ENCODE results near the gene SOX6.

The SOX6 gene

DNA sequence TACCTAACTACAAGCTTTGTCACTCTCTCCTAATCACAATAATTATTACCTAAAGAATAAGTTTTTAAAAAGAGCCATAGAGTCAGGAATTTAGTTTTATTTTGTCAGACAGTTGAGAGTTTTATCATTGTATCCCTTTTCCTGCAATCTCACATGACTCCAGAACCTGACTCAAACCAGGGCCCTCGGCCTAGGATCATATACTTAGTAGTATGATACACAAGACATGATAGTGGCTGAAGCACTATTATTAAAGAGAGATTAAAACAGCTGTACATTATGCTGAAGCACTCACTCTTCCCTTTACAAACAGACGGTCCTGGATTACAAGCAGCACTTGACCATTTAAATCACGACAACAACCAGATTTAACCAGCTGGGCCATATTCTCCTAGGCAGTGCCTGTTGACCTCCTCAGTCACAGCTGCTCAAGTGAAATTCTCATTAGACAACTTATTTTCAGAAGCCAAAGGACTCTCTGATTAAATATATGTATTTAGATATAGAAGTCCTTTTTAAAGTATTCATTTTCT lies 44.0 kb downstream of the SOX6 start:
- DNase-seq = no peak

DNA sequence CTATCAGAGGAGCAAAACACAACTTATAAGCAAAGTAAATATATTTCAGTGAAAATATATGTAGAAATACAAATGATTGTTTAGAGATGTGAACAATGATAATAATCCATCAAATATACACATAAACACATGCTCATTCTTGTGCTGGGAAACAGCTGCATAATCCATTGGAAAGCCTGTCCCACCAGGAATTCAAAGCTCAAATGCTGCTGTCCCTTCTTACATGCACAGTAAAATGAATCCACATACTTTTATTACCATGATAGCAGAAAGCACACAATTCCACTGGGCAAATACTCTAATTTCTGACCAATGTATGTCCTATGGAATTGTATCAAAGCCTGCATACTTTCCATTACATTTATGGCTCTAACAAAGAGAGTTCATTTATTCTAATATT lies 44.5 kb downstream of the SOX6 start:
- no peak for DNase-seq

DNA sequence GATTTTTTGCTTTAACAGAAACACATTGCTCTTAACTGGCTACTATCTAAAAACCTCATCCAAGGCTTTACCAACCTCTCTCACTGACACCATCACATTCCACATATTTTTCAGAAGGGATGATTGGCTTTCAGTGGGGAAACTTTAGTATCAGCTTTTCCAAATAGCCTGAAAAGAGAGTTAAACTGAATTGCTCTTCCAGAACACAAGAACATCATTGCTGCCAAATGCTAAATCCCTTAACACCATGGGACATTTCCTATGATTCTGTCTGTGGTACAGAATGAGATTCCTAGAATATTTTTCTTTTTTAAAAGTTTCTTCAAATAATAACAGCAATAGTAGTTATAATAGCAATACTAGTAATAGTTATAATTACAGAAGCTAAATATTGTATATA lies 45.4 kb downstream of the SOX6 start:
- no peak for DNase-seq

DNA sequence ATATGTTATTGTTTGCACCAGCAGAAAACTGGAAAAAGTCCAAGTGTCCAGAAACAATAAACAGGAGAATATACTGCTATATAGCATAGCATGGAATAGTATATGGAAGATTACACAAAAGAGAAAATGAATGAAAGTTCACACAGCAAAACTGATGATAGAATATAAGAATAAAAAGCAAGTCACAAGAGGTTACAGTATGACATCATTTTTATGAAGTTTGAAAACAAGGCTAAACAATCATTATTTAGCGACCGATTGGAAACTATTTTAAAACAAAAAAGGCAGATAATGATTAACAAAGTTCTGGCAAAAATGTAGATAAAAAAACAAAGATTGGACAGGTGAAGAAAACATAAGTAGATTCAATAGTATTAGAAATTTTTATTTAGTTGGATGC lies 47.1 kb downstream of the SOX6 start:
- no peak for DNase-seq

DNA sequence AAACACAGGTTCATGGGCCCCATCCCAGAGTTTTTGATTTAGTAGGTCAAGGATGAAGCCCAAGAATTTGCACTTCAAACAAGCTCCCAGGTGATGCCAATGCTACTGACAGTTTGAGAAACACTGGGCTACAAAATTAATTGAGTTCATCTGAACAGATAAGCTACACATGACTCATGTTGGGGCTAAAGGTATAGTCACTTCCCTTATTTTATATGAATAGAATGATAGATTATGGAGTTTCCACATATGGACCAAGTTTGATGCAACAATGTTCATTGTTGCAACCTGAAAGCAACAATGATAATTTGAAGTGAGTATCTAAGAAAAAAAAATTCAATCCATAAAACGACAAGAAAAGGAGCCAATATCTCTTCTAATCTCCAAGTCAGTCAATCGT lies 54.9 kb downstream of the SOX6 start:
- DNase-seq = no peak

DNA sequence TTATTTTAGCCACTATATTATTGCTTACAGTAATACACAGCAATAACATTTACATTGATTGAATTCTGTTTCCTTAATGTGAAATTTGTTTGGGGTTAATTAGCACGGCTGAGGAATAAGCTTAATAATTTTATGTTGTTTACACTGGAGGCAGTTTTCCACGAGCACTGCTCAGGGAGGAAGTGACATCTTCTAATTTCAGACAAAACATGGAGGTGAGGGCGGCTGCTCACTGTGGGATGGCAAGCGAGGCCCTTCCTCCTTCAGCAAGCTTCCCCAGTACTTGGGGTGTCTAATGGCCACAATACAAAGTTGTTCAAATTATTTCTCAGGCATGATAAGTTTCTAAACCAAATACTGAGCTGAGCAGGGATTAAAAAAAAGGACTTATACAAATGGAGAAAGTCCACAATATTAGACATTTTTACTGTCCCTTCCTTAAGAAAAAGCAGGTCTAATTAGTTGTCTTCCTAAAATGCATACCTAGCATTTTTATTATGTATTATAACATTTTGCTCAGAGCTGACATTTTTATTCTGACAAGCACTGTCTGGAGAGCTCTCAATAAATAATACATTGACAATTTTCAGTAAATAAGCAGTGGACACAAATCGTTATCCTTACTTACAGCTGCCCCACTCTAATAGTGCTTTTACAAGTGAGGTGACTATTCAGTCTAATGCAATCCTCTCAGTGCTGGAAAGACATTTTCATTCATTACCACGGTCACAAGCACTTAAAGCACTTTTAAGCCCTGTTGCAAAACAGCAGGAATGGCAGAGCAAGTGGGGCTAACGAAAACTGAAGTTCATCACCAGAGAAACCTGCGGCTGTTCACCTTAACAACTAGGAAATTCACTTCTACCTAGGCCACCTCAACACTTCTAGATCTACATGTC lies 56.2 kb downstream of the SOX6 start:
- DNase-seq = no peak

DNA sequence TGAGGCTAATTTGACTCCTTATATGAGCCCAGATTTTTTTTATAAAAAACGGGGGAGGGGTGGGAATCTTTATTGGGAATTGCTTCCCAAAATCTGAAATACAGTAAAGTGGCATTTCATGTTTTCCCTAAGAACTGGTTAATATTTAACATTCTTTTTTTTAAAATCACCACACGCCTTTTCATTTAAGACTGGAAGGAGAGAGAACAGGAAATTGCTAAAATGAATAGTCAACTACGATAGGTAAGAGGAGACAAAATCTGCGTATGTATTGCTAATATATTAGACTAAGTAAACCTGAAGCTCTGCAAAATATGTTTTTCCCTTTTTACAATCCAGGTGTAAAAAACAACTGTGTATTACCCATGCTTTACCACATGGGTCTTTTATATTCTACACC lies 57.0 kb downstream of the SOX6 start:
- no peak for DNase-seq

DNA sequence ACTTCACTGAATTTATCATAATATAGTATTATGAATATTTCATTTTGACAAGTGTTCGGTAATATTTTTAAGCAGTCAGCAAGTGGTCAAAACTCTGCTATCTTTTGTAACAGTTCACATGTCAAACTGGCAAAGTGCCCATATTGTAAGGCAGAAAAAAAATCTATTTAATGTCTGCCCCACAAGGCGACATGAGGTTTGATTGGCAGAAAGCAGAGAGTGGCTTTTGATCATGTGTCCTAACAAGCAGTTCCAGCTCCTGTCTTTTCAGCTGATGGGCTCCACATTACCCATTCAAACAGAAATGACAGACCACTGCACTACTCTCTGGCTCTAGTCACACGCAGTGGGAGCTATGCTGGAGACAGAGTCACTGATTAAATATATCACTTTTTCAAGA lies 59.0 kb downstream of the SOX6 start:
- no peak for DNase-seq

DNA sequence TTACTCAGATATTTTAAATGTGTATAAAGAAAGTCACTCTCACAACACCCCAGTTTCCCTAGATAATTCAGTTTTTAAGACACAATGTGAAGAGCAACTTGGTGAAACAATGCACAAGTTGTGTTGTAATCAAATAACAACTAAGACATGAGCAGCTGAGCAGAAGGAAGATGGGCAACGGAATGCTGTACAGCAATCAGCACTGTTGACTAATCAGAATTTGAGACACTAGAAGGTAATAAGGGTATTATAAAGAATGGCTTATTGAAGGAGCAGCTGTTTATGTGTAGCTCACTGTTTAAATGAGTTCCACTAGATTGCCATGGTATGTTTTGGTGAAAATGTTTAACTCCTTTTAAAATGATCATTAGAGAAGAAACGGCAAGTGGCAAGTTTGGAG lies 60.1 kb downstream of the SOX6 start:
- no peak for DNase-seq

DNA sequence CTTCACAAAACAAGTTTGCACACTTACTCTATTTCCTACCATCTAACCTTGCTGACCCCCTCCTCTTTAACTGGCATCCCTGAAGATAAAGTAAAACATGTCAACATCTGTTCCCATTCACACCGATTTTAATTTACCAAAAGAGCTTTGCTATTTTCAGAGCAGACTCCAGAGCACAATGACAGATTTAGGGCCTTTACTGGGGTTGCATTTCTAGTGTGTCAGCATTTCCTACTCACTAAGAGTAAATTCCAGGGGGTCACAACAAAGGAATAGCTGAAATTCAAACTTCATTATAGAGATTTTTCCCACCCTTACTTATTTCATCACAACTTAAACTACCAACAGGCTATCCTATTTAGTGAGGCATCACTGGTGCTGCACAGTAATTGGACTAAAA lies 60.8 kb downstream of the SOX6 start:
- DNase-seq = no peak

DNA sequence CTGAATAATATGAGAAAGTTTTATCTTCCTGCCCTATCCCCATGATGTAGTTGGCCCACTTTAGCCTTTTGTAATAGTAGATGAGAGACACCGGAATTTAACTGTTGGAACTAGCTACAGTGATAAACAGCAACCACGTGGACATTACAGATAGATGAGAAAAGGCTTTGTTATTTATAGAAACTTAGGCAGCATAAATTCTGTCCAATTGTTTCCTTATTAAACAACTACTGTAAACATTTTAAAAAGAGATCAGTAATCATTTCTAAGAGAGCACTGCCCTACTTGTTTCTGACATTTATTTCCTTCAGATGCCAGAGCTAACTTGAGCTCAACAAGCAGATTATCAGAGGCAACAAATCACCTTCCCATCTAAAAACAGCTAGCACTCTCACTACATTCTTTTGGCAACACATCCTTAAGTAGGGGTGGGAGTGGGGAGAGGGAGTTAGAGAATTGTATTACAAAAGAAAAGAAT lies 63.1 kb downstream of the SOX6 start:
- DNase-seq = no peak

DNA sequence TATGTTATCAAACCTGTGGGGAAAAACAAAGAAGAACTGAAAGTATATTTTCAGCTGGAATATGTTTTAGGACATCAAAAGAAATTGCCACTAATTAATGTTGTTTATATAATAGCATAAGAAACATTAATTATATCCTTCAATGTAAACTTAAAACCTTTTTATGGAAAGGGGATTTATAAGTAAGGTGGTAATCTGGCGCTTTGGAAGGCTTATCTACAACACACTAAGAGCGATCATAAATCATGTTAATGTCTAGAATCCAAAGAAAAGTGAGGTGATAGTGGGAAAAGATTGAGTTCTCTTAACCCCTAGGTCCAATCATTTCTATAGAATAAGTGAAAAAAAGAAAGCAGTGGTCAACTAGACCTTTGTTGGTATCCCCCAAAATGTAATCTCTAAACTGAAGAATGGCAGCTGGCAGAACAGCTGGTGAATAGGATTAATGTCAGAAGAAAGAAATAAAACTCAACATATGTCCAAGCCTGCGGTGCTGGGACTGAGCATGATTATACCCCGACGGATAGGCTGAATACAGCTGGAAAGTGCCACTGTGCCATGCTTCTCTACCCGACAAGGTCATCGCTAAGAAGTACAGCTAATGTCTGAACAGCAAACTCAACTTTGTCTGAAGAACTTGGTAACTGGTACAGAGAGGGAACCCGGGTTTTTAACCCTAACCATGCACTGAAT lies 64.0 kb downstream of the SOX6 start:
- DNase-seq = peak; percentile 38

DNA sequence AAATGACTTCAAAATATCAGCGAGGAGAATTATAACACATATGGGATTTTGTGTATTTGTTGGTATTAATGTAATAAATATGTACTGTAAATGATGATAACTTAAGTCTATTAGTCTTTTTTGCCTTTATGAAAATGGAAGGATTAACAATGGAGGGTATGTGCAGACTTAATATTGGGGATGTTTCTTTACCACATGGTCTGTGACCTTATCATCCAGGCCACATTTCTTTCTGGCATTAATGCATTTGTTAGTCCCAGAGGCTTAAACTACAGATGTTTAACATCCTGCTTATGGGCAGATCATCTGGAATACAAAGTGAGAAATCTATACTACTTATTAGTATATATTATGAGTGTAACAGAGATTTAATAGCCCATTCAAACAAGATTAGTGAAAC lies 64.6 kb downstream of the SOX6 start:
- no peak for DNase-seq

DNA sequence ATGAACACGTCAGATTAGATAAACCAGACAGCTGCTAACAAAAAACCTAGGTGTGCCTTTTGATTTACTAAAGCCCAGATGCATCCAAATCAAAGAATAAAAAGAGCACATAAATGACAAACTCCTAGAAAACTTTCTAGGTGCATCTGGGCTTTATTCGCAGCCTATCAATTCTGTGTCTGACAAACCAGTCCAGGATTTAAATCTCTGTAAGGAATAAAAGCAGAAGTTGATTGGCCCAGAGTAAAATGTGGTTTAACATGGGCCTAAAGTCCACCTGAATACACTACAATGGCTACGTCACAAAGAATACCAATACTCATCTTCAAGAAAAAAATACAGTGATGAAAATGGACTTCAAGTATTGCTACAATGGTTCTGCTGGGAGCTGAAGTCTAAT lies 66.8 kb downstream of the SOX6 start:
- no peak for DNase-seq

DNA sequence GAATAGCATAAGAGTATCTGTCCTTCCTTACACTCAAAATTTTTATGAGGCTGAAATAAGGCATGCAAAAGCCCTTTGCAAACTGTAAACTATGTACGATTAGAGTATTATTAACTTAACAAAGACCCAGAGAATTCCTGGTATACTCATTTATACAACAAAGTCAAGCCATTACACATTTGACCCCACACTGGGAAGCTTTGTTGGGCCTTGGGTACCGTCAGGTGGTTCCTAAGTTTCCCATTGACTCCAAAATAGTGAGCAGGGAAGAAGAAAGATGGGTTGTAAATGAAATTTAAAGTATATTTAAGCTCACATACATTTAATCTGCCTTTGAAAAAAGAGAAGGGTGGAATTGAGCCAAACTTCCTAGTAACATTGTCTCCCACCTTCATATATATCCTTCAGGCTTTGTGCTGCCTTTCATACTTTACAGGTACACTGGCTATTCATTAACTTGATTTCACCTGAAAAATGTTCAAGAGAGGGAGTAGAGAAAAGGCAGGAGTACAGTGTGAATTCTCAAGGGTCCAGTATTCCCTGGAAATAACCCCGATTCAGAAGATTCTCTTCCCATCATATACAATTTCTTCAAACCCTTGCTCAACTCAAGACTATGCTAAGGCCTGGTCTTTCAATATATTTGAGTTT lies 68.6 kb downstream of the SOX6 start:
- DNase-seq = no peak

DNA sequence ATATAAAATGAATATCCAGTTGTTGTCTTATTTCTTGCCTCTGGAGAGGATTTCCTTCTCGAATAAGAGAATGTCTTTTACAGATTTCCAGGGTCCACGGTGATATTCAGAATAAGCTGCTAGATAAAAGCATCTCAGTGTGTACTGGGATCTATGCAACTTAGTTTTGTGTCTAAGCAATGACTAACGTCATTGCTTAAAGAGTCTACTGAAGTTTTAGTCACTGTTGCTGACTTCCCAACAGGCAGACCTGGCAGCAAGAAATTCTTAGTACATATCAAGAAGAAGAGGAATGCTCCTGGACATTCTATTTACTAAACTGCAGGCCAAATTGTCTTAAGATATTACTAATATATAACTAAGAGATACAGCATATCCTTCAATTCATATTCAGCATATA lies 70.3 kb downstream of the SOX6 start:
- DNase-seq = no peak

DNA sequence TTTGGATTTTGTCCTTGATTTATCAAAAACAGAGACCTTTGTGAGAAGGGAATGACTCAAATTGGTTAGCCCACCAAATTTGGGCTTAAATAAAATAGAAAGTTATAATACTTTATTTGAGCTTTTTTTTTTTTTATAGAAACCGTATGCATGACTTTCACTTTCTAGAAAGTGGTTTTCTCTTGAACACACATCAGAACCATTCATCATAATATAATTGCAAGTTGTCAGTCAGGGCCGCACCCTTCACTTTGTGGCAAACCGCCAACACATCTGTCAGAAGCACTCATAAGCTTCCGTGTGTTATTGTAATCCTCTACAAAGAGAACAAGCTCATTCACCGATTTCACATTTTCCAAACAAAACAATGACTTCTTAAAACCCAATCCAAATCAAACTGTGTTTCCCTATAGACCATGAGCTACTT lies 76.1 kb downstream of the SOX6 start:
- peak; percentile 66 for DNase-seq

DNA sequence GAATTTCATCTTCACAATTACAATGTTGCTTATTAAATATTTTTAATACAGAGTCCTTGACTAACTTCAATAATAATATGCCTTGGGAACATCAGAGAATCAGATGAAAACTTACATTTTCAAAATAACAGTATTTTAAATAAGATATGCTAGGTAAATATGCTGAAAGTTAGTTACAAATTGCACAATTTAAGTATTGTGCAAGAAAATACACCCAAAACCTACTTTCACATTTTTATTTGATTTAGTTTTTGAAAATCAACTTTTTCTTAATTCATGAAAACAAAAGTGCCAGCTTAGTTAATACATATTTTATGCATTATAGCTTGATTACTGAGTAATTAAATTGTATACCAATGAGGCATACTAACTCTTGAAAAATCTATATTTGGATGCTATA lies 76.8 kb downstream of the SOX6 start:
- no peak for DNase-seq

DNA sequence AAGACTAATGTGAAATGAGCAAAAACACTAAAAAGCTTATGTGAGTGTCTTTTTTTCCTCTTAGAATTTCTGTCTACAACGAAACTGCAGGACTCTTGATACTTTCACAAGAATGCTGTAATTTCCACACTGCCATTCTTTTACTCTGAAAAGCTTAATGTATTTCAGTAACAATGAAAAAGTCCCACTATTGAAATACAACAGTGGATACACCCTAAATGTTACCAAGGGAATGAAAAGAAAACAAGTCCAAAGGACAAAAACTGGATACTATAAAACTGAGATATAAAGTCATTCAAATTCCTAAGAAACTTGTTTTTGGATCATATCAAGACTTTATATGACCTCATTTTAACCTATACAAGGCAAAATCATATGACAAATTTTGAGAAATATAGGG lies 77.4 kb downstream of the SOX6 start:
- DNase-seq = no peak

DNA sequence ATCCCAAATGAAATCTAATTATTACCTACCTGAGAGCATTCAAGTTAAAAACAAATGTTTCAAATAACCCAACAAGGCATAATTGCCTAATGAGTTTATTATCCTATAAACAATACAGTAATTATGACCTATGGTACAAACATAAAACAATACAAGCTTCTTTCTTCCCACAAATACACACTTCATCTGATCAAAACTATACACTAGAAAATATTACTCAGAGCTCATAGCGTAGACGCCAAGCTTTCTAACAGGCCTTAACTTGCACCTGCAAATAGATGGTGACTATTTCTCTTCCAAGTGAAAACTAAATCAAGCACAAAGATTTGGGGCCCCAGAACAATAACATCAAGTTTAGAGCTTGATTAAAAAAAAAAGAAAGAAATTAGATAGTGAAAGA lies 78.1 kb downstream of the SOX6 start:
- no peak for DNase-seq

DNA sequence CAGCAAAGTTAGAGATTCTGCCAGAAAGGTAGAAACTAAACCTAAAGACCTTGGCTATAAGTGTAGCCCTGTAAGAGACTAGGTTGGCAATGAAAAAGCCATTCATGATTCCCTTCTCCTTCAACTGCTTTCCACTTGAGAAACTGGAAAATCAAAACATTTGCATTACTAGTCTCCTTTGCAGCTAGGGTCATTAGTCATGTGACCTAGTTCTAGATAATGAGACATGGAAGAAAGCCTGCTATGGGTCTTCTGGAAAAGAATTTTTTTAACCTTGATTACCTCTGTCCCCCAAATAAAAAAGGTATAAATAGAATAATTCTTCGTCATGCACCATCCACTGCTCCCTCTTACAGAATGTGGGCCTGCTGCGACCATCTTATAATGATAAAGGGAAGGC lies 80.1 kb downstream of the SOX6 start:
- DNase-seq = no peak

DNA sequence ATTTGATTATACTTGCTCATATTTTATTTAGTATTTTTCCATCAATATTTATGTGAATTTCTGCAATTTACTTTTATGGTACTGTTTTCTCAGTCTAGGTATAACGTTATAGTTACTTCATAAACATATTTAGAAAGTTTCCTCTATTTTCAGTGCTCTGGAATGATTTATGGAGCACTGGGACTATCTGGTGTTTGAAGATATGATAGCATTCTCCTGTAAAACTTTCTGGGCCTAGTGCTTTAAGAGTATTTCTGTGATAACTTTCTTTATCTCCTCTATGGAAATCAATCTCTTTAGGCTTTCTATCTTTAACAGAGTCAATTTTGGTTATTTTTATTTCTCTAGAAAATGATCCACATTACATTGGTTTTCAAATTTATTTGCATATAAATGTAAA lies 85.1 kb downstream of the SOX6 start:
- DNase-seq = no peak

DNA sequence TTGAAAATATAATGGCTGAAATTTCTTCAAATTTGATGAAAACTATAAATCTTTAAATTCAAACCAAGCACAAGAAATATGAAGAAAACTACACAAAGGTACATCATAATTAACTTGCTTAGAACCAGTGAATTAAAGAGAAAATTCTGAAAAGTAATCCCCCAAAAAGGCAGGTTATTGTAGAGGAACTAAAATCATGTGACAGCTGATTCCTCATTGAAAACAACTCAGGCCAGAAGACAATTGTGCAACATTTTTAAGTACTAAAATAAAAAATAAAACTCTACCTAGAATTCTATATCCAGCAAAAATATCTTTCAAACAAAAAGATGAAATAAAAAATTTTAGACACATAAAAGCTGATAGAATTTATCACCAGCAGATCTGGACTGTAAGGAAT lies 90.3 kb downstream of the SOX6 start:
- DNase-seq = no peak

DNA sequence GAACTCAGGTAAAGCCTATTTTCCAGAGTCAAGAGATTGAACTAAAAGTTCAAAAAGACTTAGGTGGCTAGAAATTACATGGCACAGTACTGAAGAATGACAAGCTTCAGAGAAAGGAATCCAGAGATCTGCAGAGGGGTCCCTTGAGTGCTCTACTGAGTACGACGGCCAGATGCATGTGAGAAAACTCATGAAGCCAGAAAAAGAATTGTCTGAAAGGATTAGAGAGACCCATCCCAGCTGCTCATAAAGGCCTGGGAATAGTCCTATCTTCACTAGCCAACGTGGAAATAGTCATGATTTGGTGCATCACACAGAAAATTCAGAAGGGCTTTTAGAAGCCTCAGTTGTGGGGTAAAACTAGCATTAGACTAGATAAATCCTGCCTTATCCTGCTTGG lies 91.3 kb downstream of the SOX6 start:
- no peak for DNase-seq

Data from NCI-H1694 treated with DMSO at 0.1 percent for 48 hours (cell line).